HL-60 (cell line): ENCODE results near the gene FRZB.

ENCODE experiments used
- DNase-seq, 2 experiments: peaks; one replicate each; pipeline ENCODE4 v3.0.0-alpha.2; 2010 to 2020; ENCODE audit warnings: low read depth in 1 of 2, low spot score in 1 of 2
- H3K27ac ChIP-seq: fragments of 250-450 bp; sonication (Bioruptor Pico); replicated peaks from 2 replicates; pipeline ENCODE4 v1.5.1; 2020; ENCODE audit warnings: mild to moderate bottlenecking, moderate library complexity
- H3K27me3 ChIP-seq: fragments of 250-450 bp; sonication (Bioruptor Pico); 2 replicates; pipeline ENCODE4 v1.5.1; 2021; ENCODE audit warnings: mild to moderate bottlenecking, moderate library complexity; ENCODE audit not compliant: insufficient read depth, poor library complexity, severe bottlenecking
- H3K4me3 ChIP-seq: replicated peaks from 2 replicates; pipeline ENCODE4 v1.5.1; 2011; ENCODE audit warnings: mild to moderate bottlenecking, control low read depth, low read length; ENCODE audit not compliant: insufficient read depth
- GABPA ChIP-seq: IDR thresholded peaks from 2 replicates; pipeline ENCODE4 v1.6.1; 2012; ENCODE audit warnings: low read depth
- POLR2AphosphoS5 ChIP-seq: IDR thresholded peaks from 2 replicates; pipeline ENCODE4 v1.6.1; 2012; ENCODE audit warnings: low read depth
- SPI1 ChIP-seq: IDR thresholded peaks from 2 replicates; pipeline ENCODE4 v1.6.1; 2012; ENCODE audit warnings: low read depth, mild to moderate bottlenecking, borderline replicate concordance
- TF ChIP-seq, protein P1 (sequence below): IDR thresholded peaks from one replicate; pipeline ENCODE4 v1.5.1; 2011; ENCODE audit warnings: low read length, control low read depth, inconsistent platforms; ENCODE audit not compliant: insufficient read depth
- TF ChIP-seq, protein P2 (sequence below): IDR thresholded peaks from 2 replicates; pipeline ENCODE4 v1.6.1; 2012; ENCODE audit warnings: low read depth; ENCODE audit not compliant: insufficient replicate concordance

The FRZB gene

DNA sequence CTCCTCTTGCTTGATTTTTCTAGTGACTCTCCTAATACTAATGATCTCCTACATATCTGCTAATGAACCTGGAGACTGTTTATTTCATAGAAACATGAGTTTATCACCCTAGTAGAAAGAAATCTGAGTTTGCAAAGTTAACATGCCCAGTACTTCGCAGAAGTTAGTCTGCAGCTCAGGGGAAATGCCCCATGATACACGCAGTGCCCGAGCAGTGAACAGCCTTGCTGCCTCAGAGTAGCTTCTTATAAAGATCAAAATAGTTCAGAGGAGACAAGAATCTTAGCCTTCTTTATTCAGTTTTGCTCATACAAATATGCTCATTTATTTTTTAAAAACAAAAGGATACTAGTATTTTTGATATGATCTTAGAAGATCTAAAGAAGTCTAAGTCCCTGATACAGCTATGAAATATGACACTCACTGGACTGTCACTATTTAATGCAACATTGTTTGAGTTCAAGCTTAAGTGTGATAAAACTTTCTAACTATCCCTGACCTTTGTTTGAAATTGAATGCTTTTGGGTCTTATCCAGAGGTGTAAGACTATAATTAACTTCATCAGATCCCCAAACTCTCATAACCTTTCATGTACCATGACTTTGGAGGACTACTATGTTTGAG lies 20.5 kb downstream of the FRZB start:
- no peaks in the 10 kb centered on the region for H3K27me3 ChIP-seq
- no peak for DNase-seq
- no peak overlapping the region for H3K27ac ChIP-seq
- H3K4me3 ChIP-seq: no peak overlapping the region
- TF ChIP-seq GABPA (no peak), SPI1 (no peak), POLR2AphosphoS5 (no peak)
- TF ChIP-seq, protein P1, sequence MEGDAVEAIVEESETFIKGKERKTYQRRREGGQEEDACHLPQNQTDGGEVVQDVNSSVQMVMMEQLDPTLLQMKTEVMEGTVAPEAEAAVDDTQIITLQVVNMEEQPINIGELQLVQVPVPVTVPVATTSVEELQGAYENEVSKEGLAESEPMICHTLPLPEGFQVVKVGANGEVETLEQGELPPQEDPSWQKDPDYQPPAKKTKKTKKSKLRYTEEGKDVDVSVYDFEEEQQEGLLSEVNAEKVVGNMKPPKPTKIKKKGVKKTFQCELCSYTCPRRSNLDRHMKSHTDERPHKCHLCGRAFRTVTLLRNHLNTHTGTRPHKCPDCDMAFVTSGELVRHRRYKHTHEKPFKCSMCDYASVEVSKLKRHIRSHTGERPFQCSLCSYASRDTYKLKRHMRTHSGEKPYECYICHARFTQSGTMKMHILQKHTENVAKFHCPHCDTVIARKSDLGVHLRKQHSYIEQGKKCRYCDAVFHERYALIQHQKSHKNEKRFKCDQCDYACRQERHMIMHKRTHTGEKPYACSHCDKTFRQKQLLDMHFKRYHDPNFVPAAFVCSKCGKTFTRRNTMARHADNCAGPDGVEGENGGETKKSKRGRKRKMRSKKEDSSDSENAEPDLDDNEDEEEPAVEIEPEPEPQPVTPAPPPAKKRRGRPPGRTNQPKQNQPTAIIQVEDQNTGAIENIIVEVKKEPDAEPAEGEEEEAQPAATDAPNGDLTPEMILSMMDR: no peak
- TF ChIP-seq, protein P2, sequence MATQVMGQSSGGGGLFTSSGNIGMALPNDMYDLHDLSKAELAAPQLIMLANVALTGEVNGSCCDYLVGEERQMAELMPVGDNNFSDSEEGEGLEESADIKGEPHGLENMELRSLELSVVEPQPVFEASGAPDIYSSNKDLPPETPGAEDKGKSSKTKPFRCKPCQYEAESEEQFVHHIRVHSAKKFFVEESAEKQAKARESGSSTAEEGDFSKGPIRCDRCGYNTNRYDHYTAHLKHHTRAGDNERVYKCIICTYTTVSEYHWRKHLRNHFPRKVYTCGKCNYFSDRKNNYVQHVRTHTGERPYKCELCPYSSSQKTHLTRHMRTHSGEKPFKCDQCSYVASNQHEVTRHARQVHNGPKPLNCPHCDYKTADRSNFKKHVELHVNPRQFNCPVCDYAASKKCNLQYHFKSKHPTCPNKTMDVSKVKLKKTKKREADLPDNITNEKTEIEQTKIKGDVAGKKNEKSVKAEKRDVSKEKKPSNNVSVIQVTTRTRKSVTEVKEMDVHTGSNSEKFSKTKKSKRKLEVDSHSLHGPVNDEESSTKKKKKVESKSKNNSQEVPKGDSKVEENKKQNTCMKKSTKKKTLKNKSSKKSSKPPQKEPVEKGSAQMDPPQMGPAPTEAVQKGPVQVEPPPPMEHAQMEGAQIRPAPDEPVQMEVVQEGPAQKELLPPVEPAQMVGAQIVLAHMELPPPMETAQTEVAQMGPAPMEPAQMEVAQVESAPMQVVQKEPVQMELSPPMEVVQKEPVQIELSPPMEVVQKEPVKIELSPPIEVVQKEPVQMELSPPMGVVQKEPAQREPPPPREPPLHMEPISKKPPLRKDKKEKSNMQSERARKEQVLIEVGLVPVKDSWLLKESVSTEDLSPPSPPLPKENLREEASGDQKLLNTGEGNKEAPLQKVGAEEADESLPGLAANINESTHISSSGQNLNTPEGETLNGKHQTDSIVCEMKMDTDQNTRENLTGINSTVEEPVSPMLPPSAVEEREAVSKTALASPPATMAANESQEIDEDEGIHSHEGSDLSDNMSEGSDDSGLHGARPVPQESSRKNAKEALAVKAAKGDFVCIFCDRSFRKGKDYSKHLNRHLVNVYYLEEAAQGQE: no peak

DNA sequence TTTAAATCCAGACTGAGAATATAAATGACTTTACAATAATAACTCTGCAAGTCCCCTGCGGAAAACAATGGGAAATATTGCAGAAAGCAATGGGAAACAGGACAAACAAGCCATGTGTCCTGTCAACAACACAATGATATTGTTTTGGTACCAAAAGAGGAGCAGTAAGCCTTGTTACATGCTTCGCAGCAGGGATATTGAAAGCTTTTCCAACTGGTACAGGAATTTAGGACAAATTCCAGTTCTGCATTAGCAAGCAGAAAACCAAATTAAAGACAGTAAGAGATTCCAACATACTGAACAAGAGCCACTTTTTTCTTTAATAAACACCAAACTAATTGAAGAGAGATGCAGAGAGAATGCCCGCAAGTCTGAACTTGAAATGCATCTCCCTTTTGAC lies 30.0 kb downstream of the FRZB start:
- DNase-seq: no peak
- TF ChIP-seq GABPA (no peak), POLR2AphosphoS5 (no peak), SPI1 (no peak)
- TF ChIP-seq, protein P2: no peak
- TF ChIP-seq, protein P1: no peak
- Histone ChIP-seq H3K27me3 (peaks cover 3% of the 10 kb centered on the region), H3K27ac (no peak overlapping the region), H3K4me3 (no peak overlapping the region)

DNA sequence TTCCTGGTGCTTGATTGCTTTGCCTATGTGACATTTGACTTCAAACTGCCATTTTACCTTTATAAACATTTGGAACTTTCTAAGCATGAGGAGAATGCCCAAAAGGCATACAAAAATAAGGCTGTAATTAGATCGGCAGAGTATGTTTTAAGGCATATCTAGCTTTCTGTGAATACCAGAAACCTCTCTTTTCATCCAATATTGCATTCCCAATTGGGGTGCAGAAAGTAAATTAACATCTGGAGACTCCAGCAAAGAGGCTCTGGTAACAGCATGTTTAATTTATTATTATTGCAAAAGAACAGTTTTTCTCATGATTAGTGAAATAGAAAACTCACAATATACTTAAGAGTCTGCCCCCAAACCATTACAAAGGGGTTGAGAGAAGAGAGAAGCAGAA lies 32.1 kb downstream of the FRZB start:
- no peak overlapping the region for H3K4me3 ChIP-seq
- H3K27ac ChIP-seq: no peak overlapping the region
- peaks cover 3% of the 10 kb centered on the region for H3K27me3 ChIP-seq
- DNase-seq: no peak
- no peak for TF ChIP-seq GABPA
- TF ChIP-seq, protein P2: no peak
- TF ChIP-seq, protein P1: no peak
- no peak for TF ChIP-seq SPI1
- TF ChIP-seq POLR2AphosphoS5: no peak
